Measurements from ENCODE around the gene RALGAPA2. TPM values are rescaled to one million over a fixed set of nuclear protein-coding genes. Genes with fewer than 3 reads are reported as not detected.

The RALGAPA2 gene
- total RNA-seq, 1 donor: 10.8 TPM

DNA sequence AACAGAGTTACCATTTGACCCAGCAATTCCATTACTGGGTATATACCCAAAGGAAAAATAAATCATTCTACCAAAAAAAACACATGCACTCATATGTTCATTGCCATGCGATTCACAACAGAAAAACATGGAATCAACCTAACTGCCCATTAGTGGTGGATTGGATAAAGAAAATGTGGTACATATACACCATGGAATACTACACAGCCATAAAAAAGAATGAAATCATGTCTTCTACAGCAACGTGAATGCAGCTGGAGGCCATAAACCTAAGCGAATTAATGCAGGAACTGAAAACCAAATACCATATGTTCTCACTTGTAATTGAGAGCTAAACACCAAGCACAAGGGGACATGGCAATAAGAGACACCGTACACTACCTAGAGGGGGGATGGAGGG, 12.5 kb downstream of the RALGAPA2 start:
- H3K4me3 ChIP-seq (ENCODE audit: low read depth, low read length): no peak overlapping the region
- TF ChIP-seq CTCF (IDR thresholded peaks at IDR 0.05; ENCODE audit: insufficient read depth, low read length): no peak
- DNase-seq (ENCODE audit: low read depth): no peak

GRCh38 chr20:20699144-20699543, 13.3 kb downstream of the RALGAPA2 start:
- H3K4me3 ChIP-seq (ENCODE audit: low read depth, low read length): no peak overlapping the region
- no peak for DNase-seq (ENCODE audit: low read depth)

DNA sequence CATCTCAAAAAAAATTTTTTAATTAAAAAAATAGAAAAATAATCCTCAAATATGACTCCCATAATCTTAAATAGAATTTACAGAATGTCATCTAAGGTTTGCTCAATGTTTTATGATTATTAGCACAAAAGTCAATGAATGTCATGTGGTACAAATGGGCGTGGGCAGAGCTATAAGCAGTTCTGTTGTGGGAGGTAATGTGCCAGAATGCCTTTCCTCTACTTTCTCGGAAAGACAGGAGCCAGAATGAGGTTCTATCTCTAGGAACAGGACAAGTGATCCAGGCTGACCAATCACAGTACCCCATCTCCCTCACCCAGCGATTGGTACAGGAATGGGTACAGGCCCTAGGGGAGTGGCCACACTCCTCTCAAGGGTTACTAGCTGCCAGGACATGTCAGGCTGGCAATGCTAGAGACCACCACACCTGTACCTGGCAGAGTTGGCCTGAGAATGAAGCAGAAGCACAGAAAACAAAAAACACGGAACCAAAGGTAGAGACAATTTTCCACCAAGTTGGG, 15.1 kb downstream of the RALGAPA2 start:
- no peak overlapping the region for H3K4me3 ChIP-seq (ENCODE audit: low read depth, low read length)
- DNase-seq (ENCODE audit: low read depth): no peak
- no peak for TF ChIP-seq CTCF (IDR thresholded peaks at IDR 0.05; ENCODE audit: insufficient read depth, low read length)

More at GRCh38 chr20:20699144-20699543, 13.3 kb downstream of the RALGAPA2 start:
- TF ChIP-seq CTCF (IDR thresholded peaks at IDR 0.05; ENCODE audit: insufficient read depth, low read length): no peak

DNA sequence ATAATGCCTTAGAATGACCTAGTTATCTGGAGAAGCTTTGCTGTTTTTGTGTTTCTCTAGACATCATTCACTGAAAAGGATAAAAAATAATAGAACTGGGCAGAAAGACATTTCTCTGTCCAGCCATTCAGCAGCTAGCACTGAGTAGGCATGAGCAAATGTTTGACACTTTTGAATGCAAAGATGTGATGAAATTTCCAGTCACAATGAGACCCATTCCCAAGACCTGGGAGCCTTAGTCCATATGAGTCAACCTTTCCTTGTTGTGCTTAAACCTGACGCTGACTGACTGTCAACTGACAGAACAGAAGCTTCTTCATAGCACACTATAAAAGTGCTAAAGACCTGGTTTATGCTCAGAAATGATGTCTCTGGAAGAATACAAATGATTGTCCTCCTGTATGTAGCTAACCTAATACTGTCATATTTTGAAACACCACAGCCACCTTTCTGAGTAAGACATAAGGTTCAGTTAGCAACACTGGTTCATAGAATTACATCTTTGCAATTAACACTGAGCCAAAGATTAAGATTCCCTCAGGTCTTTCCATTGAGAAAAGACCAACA, 17.1 kb downstream of the RALGAPA2 start:
- DNase-seq (ENCODE audit: low read depth): no peak
- no peak overlapping the region for H3K4me3 ChIP-seq (ENCODE audit: low read depth, low read length)
- TF ChIP-seq CTCF (IDR thresholded peaks at IDR 0.05; ENCODE audit: insufficient read depth, low read length): no peak

DNA sequence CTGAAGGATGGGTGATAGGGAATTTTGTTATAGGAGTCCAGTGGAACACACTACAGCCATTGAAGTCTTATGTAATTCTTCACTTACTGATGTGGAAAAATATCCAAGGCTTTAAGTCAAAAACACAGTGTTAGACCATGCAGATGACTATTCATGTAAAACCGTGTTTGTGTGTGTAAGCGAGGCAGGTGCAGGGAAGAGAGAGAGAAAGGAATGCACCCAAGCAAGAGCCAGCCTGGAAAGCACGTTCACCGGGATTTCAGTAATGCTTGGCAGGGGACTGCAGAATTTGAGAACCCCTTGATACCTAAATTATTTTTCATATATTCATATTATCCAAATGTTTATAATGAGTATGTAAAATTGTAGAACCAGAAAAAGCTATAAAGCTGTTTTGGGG, 17.9 kb downstream of the RALGAPA2 start:
- no peak overlapping the region for H3K4me3 ChIP-seq (ENCODE audit: low read depth, low read length)
- TF ChIP-seq CTCF (IDR thresholded peaks at IDR 0.05; ENCODE audit: insufficient read depth, low read length): no peak
- no peak for DNase-seq (ENCODE audit: low read depth)

DNA sequence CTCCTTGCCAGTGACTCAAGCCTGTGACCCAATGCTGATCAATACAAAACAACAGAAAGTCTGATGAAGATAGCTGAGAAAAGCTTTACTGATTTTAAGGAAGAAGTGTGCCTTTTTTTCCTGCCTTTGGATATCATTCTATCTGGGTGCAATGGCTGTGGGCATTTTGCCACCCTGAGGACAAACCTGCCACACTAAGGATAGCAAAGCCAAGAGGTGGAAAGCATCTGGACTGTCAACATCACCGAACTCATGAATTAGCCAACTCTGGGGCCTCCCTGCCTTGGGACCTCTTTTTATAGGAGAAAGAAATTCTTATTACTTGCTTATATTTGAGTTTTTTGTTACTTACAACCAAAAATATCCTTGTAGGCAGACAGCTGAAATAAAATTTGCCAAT, 19.9 kb downstream of the RALGAPA2 start:
- no peak for DNase-seq (ENCODE audit: low read depth)
- no peak overlapping the region for H3K4me3 ChIP-seq (ENCODE audit: low read depth, low read length)

More for the DNA sequence above, 19.9 kb downstream of the RALGAPA2 start:
- no peak for TF ChIP-seq CTCF (IDR thresholded peaks at IDR 0.05; ENCODE audit: insufficient read depth, low read length)

Data from fibroblast of the aortic adventitia (primary cell).